ENCODE measurements around the gene MAPKAPK3. TPM values are rescaled to one million over a fixed set of nuclear protein-coding genes. Genes with fewer than 3 reads are reported as not detected.

MAPKAPK3 gene
- total and polyA plus RNA-seq, 5 donors from 2014 or later: 42.9 to 52.9 (median 48.9) TPM

DNA sequence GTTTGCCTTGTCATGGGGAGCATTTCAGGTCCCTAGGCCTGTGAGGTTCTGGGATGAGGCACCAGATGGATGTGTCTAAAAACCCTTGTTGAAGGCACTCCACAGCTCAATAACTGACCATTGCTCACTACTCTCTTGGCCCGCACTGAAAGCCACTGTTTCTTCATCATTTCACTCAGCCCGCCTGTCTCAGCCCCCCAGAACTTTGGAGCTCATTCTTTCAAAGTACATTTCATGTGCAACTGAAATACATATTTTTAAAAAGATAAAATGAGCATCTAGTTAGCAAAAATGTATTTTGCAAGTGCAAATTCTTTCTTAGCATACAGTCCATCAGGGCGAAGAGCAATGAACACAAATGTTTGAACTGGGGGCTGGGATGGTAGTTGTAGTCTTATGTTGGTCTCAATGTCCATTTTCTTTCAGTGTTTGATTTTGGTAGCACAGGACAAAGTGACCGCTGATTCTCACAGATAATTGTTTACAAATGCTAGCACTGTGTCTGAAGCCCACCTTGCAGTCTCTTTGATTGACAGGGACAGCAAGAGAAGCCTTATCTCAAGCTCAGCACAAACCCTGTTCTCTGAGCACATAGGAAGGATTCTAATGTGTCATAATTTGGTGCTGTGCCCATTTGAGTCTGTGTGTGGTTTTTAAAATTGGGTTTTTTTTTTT, 28.1 kb upstream of the MAPKAPK3 start:
- no peaks in the 10 kb centered on the region for H3K9me3 Mint-ChIP-seq
- Histone ChIP-seq H3K4me3 (ENCODE audit: low read depth, low read length) (peak overlapping the region; percentile 24), H3K27ac (ENCODE audit: insufficient read depth, low read length, poor library complexity, severe bottlenecking) (peak overlapping the region; percentile 47), H3K27me3 (ENCODE audit: control insufficient read depth, insufficient read depth, low read length) (no peaks in the 10 kb centered on the region), H3K9me3 (ENCODE audit: control insufficient read depth in 2 of 2, low read length in 2 of 2) (no peaks in the 10 kb centered on the region), H3K4me1 (ENCODE audit: control insufficient read depth, insufficient read depth, low read length, poor library complexity, severe bottlenecking) (peaks cover 76% of the 10 kb centered on the region), H3K36me3 (ENCODE audit: control insufficient read depth, insufficient read depth, low read length) (no peaks in the 10 kb centered on the region)
- no peaks in the 10 kb centered on the region for H3K27me3 Mint-ChIP-seq
- peaks cover 7 to 77% (median 37%) of the 10 kb centered on the region in 4 donors for H3K4me1 Mint-ChIP-seq
- H3K4me3 Mint-ChIP-seq: peak overlapping the region in 3 of 4 donors; percentile 39 to 86 (median 75)
- H3K27ac Mint-ChIP-seq: peak overlapping the region; percentile 72 to 95 (median 92)
- peaks cover 8% of the 10 kb centered on the region for H3K36me3 Mint-ChIP-seq
- no peak for DNase-seq
- no peak for ATAC-seq (ENCODE audit: low read depth in 2 of 2)

DNA sequence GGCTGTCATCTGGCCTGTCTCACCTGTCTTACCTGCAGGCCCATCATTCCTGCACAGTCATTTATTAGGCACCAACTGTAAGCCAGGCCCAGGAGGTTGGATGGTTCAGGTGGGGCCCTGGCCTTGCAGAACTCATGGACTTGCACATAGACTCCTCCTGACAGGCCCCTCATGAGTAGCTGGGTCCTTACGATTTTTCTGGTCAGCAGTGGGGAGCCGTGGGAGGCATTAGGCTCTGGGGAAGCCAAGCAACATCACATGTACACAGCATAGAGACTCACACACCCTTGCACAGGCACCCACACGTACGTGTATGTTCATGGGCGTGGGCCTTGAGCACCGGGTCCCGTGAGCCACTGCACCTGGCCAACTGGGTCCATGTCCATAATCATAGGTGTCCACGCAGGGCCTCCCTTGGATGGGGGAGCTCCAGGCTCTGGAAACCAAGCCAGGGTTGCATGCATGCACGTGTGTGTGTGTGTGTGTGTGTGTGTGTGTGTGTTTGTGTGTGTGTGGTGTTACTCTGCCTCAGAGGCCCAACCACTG, 25.7 kb upstream of the MAPKAPK3 start:
- Mint-ChIP-seq H3K27ac (peak overlapping the region; percentile 76 to 98 (median 91)), H3K4me3 (peak overlapping the region; percentile 70 to 83 (median 74)), H3K9me3 (no peaks in the 10 kb centered on the region), H3K4me1 (peaks cover 7 to 95% (median 41%) of the 10 kb centered on the region in 4 donors), H3K27me3 (no peaks in the 10 kb centered on the region), H3K36me3 (no peaks in the 10 kb centered on the region)
- Histone ChIP-seq H3K36me3 (ENCODE audit: control insufficient read depth, insufficient read depth, low read length) (no peaks in the 10 kb centered on the region), H3K4me1 (ENCODE audit: control insufficient read depth, insufficient read depth, low read length, poor library complexity, severe bottlenecking) (peaks cover 73% of the 10 kb centered on the region), H3K9me3 (ENCODE audit: control insufficient read depth in 2 of 2, low read length in 2 of 2) (no peaks in the 10 kb centered on the region), H3K27me3 (ENCODE audit: control insufficient read depth, insufficient read depth, low read length) (no peaks in the 10 kb centered on the region), H3K4me3 (ENCODE audit: low read depth, low read length) (peak overlapping the region; percentile 68), H3K27ac (ENCODE audit: insufficient read depth, low read length, poor library complexity, severe bottlenecking) (peak overlapping the region; percentile 90)
- ATAC-seq (ENCODE audit: low read depth in 2 of 2): peak; percentile 27 to 31
- peak in 1 of 3 donors; percentile 76 for DNase-seq

DNA sequence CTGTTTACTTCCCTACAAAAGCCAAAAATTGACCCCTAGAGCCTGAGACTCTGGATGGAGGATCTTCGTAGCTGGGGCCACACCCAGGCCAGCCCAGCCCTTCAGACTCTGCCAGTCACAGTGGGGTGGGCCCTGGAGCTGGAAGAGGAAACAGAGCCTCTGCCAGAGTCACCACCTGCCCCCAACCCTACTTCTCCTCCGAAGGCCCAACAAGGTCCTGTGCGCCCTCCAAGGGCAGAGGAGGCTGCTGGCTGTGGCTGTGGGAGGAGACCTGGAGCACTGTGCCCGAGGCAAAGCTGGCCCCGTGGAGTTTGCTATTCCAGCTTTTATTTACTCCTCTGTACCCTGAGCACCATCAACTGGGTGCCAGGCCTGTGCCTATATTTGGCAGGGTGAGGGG, 24.4 kb upstream of the MAPKAPK3 start:
- H3K4me3 Mint-ChIP-seq: peak overlapping the region in 3 of 4 donors; percentile 10 to 73 (median 41)
- Histone ChIP-seq H3K4me1 (ENCODE audit: control insufficient read depth, insufficient read depth, low read length, poor library complexity, severe bottlenecking) (peaks cover 66% of the 10 kb centered on the region), H3K9me3 (ENCODE audit: control insufficient read depth in 2 of 2, low read length in 2 of 2) (no peaks in the 10 kb centered on the region), H3K4me3 (ENCODE audit: low read depth, low read length) (no peak overlapping the region), H3K27ac (ENCODE audit: insufficient read depth, low read length, poor library complexity, severe bottlenecking) (no peak overlapping the region), H3K27me3 (ENCODE audit: control insufficient read depth, insufficient read depth, low read length) (no peaks in the 10 kb centered on the region), H3K36me3 (ENCODE audit: control insufficient read depth, insufficient read depth, low read length) (no peaks in the 10 kb centered on the region)
- ATAC-seq (ENCODE audit: low read depth in 2 of 2): no peak
- no peaks in the 10 kb centered on the region for H3K36me3 Mint-ChIP-seq
- peaks cover 7 to 85% (median 37%) of the 10 kb centered on the region in 4 donors for H3K4me1 Mint-ChIP-seq
- no peaks in the 10 kb centered on the region for H3K9me3 Mint-ChIP-seq
- H3K27me3 Mint-ChIP-seq: no peaks in the 10 kb centered on the region
- H3K27ac Mint-ChIP-seq: peak overlapping the region; percentile 94 to 98 (median 97)
- peak in 1 of 3 donors; percentile 50 for DNase-seq

DNA sequence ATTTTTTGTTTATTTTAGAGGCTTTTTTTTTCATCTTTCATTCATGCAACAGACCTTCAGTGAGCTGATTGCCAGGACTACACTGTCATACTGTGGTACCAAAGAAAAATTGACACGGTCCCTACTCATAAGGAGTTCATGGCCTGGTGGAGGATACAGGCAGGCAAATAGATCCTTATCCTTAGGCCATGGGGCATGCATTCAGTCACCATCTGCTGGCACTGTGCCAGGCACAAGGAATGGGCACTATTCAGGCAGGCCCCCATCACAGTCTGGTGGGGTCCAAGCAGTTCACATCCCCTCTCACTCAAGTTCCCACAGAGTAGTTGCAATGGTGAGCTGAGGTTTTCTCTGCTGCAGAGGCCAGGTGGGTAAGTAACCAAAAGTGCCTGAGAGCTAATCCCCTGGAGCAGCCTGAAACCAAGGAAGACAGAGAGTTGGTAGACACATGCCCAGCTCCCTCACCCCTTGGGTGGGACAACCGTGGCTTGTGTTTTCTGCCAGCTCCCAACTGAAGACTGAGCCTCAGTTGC, 22.6 kb upstream of the MAPKAPK3 start:
- Histone ChIP-seq H3K4me3 (ENCODE audit: low read depth, low read length) (no peak overlapping the region), H3K4me1 (ENCODE audit: control insufficient read depth, insufficient read depth, low read length, poor library complexity, severe bottlenecking) (peaks cover 52% of the 10 kb centered on the region), H3K36me3 (ENCODE audit: control insufficient read depth, insufficient read depth, low read length) (no peaks in the 10 kb centered on the region), H3K27ac (ENCODE audit: insufficient read depth, low read length, poor library complexity, severe bottlenecking) (no peak overlapping the region), H3K27me3 (ENCODE audit: control insufficient read depth, insufficient read depth, low read length) (no peaks in the 10 kb centered on the region), H3K9me3 (ENCODE audit: control insufficient read depth in 2 of 2, low read length in 2 of 2) (no peaks in the 10 kb centered on the region)
- no peak overlapping the region for H3K4me3 Mint-ChIP-seq
- DNase-seq: no peak
- H3K9me3 Mint-ChIP-seq: no peaks in the 10 kb centered on the region
- no peaks in the 10 kb centered on the region for H3K27me3 Mint-ChIP-seq
- no peak for ATAC-seq (ENCODE audit: low read depth in 2 of 2)
- H3K4me1 Mint-ChIP-seq: peaks cover 4 to 77% (median 30%) of the 10 kb centered on the region in 4 donors
- H3K27ac Mint-ChIP-seq: peak overlapping the region; percentile 65 to 95 (median 94)
- no peaks in the 10 kb centered on the region for H3K36me3 Mint-ChIP-seq

DNA sequence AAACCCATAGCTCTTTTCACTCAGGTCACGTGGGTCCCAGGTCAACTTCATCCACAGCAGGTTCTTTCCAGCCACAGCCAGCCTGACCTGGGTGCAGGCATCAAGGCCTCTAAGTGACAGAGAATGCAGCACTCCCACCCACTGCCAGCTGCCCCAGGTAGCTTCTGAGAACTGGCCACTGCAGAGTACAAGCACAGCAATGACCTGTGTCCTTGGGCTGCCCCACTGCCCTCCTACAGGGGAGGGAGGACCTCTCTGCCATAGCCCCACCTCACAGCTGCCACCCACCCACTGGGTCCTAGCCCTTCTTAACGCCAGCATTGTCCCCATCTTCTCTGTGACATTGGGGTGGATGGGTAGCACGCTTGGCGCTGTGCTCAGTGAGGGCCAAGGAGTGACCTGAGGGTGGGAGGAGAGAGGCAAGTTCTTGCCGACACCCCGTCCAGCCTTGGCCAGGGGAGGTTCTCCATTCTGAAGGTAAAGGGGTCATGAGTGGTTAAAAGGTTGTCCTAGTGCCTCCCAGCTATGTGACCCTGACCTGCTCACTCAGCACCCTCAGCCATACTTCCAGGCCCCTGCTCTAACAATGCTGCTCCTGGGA, 17.7 kb upstream of the MAPKAPK3 start:
- H3K27ac ChIP-seq (ENCODE audit: insufficient read depth, low read length, poor library complexity, severe bottlenecking): peak overlapping the region; percentile 97
- H3K9me3 ChIP-seq (ENCODE audit: control insufficient read depth in 2 of 2, low read length in 2 of 2): no peaks in the 10 kb centered on the region
- DNase-seq (no peak), ATAC-seq (ENCODE audit: low read depth in 2 of 2) (no peak)
- H3K36me3 ChIP-seq (ENCODE audit: control insufficient read depth, insufficient read depth, low read length): peaks cover 3% of the 10 kb centered on the region
- peaks cover 0 to 2% (median 0%) of the 10 kb centered on the region in 7 donors for H3K9me3 Mint-ChIP-seq
- peak overlapping the region in 2 of 3 donors; percentile 83 to 99 for H3K27ac Mint-ChIP-seq
- H3K4me1 ChIP-seq (ENCODE audit: control insufficient read depth, insufficient read depth, low read length, poor library complexity, severe bottlenecking): peaks cover 55% of the 10 kb centered on the region
- H3K27me3 ChIP-seq (ENCODE audit: control insufficient read depth, insufficient read depth, low read length): no peaks in the 10 kb centered on the region
- H3K4me3 Mint-ChIP-seq: peak overlapping the region in 2 of 4 donors; percentile 46 to 67
- no peak overlapping the region for H3K4me3 ChIP-seq (ENCODE audit: low read depth, low read length)
- H3K36me3 Mint-ChIP-seq: peaks cover 9% of the 10 kb centered on the region
- H3K4me1 Mint-ChIP-seq: peaks cover 11 to 77% (median 43%) of the 10 kb centered on the region in 4 donors
- H3K27me3 Mint-ChIP-seq: no peaks in the 10 kb centered on the region

DNA sequence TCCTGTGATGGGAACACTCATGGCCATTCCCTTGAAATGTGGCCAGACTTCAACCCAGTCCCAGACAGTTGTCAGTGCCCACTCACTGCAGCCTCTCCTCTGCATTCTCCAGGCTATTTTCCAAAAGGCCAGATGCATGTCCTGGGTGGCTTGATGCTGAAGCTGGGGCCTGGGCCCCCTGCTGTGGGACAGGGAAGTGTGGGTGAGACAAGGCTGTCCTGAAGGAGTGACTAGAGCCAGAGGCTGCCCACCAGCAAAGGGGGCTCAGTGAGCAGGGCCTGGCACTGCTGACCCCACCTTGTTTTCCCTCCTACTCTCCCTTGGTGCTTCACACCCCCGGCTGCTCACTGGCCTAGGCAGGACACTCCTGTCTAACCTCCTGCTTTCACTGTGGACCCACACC, 17.2 kb upstream of the MAPKAPK3 start:
- H3K9me3 Mint-ChIP-seq: peaks cover 0 to 2% (median 0%) of the 10 kb centered on the region in 7 donors
- no peaks in the 10 kb centered on the region for H3K27me3 Mint-ChIP-seq
- peaks cover 11 to 77% (median 43%) of the 10 kb centered on the region in 4 donors for H3K4me1 Mint-ChIP-seq
- no peak overlapping the region for H3K4me3 ChIP-seq (ENCODE audit: low read depth, low read length)
- H3K27ac ChIP-seq (ENCODE audit: insufficient read depth, low read length, poor library complexity, severe bottlenecking): peak overlapping the region; percentile 97
- peak overlapping the region in 2 of 3 donors; percentile 83 to 99 for H3K27ac Mint-ChIP-seq
- H3K9me3 ChIP-seq (ENCODE audit: control insufficient read depth in 2 of 2, low read length in 2 of 2): no peaks in the 10 kb centered on the region
- no peak for ATAC-seq (ENCODE audit: low read depth in 2 of 2)
- DNase-seq: no peak
- H3K36me3 ChIP-seq (ENCODE audit: control insufficient read depth, insufficient read depth, low read length): peaks cover 8% of the 10 kb centered on the region
- peaks cover 11% of the 10 kb centered on the region for H3K36me3 Mint-ChIP-seq
- H3K27me3 ChIP-seq (ENCODE audit: control insufficient read depth, insufficient read depth, low read length): no peaks in the 10 kb centered on the region
- peaks cover 60% of the 10 kb centered on the region for H3K4me1 ChIP-seq (ENCODE audit: control insufficient read depth, insufficient read depth, low read length, poor library complexity, severe bottlenecking)
- peak overlapping the region in 1 of 4 donors; percentile 22 for H3K4me3 Mint-ChIP-seq

DNA sequence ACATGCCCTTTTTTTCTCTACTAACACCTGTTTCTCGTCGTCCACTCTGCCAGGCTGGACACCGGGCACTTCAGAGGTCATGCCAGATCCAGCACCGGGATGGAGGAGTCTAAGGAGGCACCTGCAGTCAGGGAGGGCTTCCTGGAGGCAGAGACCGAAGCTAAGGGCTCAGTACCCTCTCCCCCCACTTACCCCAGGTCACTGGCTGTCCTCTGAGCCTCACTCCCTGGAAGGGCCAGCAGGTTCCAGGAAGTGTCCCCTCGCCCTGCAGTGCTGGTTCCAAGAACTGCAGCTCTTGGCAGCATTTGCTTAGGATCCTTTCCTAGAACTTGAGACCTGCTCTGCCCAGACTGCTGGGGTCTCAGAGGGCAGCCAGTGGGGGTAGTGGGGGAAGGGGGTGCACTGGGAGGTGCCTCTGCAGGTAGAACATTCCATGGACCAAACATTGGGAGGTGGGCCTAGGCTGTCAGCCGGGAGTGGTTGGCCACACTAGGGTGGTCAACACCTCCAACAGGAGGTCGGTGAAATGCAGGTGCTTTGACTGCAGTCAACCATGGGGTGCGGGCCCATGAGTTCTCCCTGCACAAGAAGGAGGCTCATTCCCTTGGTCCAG, 16.7 kb upstream of the MAPKAPK3 start:
- Histone ChIP-seq H3K9me3 (ENCODE audit: control insufficient read depth in 2 of 2, low read length in 2 of 2) (no peaks in the 10 kb centered on the region), H3K36me3 (ENCODE audit: control insufficient read depth, insufficient read depth, low read length) (peaks cover 13% of the 10 kb centered on the region), H3K27ac (ENCODE audit: insufficient read depth, low read length, poor library complexity, severe bottlenecking) (peak overlapping the region; percentile 97), H3K27me3 (ENCODE audit: control insufficient read depth, insufficient read depth, low read length) (no peaks in the 10 kb centered on the region), H3K4me1 (ENCODE audit: control insufficient read depth, insufficient read depth, low read length, poor library complexity, severe bottlenecking) (peaks cover 65% of the 10 kb centered on the region), H3K4me3 (ENCODE audit: low read depth, low read length) (no peak overlapping the region)
- H3K9me3 Mint-ChIP-seq: peaks cover 0 to 2% (median 0%) of the 10 kb centered on the region in 7 donors
- no peaks in the 10 kb centered on the region for H3K27me3 Mint-ChIP-seq
- peaks cover 11 to 77% (median 47%) of the 10 kb centered on the region in 4 donors for H3K4me1 Mint-ChIP-seq
- H3K36me3 Mint-ChIP-seq: peaks cover 15% of the 10 kb centered on the region
- ATAC-seq (ENCODE audit: low read depth in 2 of 2): no peak
- peak in 1 of 3 donors; percentile 85 for DNase-seq
- H3K27ac Mint-ChIP-seq: peak overlapping the region; percentile 83 to 99 (median 97)
- peak overlapping the region in 3 of 4 donors; percentile 22 to 89 (median 54) for H3K4me3 Mint-ChIP-seq
